Measurements from ENCODE around the gene MAGOHB.
"Not testable (repeated sequence)": the region's sequence is repeated elsewhere in the genome, so short reads cannot be mapped to it uniquely, and the experiment has no call there.

The MAGOHB gene

DNA sequence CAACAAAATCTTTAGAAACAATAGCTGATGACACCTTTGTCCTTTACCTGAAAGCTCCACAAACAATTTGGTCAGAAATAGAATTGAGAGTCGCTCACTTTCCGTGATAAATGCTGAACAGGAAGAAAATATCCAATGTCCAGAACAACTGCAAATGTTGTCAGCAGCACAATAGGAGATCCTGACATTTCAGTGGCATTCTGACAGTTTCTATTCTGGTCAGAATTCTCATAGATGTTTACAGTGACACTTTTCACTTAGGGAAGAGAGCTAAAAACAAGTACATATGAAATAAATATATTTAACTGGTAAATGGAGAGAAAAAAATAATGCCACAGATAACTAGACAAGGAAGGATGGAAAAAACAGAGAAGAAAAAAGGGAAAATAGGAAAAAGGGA is 39.1 kb downstream of the MAGOHB start:
- no peak for DNase-seq (ENCODE audit: low read depth)
- no peak overlapping the region for H3K4me3 ChIP-seq (ENCODE audit: control insufficient read depth, low read depth, low read length)
- TF ChIP-seq, protein P1, sequence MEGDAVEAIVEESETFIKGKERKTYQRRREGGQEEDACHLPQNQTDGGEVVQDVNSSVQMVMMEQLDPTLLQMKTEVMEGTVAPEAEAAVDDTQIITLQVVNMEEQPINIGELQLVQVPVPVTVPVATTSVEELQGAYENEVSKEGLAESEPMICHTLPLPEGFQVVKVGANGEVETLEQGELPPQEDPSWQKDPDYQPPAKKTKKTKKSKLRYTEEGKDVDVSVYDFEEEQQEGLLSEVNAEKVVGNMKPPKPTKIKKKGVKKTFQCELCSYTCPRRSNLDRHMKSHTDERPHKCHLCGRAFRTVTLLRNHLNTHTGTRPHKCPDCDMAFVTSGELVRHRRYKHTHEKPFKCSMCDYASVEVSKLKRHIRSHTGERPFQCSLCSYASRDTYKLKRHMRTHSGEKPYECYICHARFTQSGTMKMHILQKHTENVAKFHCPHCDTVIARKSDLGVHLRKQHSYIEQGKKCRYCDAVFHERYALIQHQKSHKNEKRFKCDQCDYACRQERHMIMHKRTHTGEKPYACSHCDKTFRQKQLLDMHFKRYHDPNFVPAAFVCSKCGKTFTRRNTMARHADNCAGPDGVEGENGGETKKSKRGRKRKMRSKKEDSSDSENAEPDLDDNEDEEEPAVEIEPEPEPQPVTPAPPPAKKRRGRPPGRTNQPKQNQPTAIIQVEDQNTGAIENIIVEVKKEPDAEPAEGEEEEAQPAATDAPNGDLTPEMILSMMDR (IDR thresholded peaks at IDR 0.05; ENCODE audit: control insufficient read depth, insufficient read depth, low read depth, low read length, missing control alignments) = no peak

GRCh38 chr12:10572021-10572490 is 41.4 kb downstream of the MAGOHB start:
- peak; percentile 73 for DNase-seq (ENCODE audit: low read depth)
- not testable (repeated sequence) for H3K4me3 ChIP-seq (ENCODE audit: control insufficient read depth, low read depth, low read length)

GRCh38 chr12:10571141-10571540 is 42.3 kb downstream of the MAGOHB start:
- H3K4me3 ChIP-seq (ENCODE audit: control insufficient read depth, low read depth, low read length) = no peak overlapping the region
- TF ChIP-seq, protein P1 (IDR thresholded peaks at IDR 0.05; ENCODE audit: control insufficient read depth, insufficient read depth, low read depth, low read length, missing control alignments) = no peak
- DNase-seq (ENCODE audit: low read depth) = no peak

GRCh38 chr12:10567813-10568212 is 45.6 kb downstream of the MAGOHB start:
- no peak for DNase-seq (ENCODE audit: low read depth)
- TF ChIP-seq, protein P1 (IDR thresholded peaks at IDR 0.05; ENCODE audit: control insufficient read depth, insufficient read depth, low read depth, low read length, missing control alignments) = no peak
- no peak overlapping the region for H3K4me3 ChIP-seq (ENCODE audit: control insufficient read depth, low read depth, low read length)

GRCh38 chr12:10563966-10564365 is 49.4 kb downstream of the MAGOHB start:
- H3K4me3 ChIP-seq (ENCODE audit: control insufficient read depth, low read depth, low read length) = no peak overlapping the region
- no peak for DNase-seq (ENCODE audit: low read depth)
- TF ChIP-seq, protein P1 (IDR thresholded peaks at IDR 0.05; ENCODE audit: control insufficient read depth, insufficient read depth, low read depth, low read length, missing control alignments) = no peak

DNA sequence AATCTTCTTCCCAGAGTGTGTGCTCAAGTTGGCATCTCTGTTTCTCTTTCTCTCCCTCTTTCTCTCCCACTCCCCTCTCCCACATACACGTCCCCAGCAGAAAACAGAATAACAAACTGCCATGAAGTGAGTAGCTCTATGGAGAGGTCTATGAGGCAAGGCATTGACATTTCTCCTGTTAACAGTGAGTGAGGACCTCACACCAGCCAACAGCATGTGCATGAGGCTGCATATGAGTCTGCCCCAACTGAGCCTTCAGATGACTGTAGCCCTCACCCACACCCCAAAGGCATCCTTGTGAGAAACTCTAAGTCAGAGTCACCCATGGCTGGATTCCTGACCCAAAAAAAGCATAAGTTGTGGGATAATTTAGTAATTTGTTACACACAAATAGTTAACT is 50.4 kb downstream of the MAGOHB start:
- DNase-seq (ENCODE audit: low read depth) = no peak
- no peak overlapping the region for H3K4me3 ChIP-seq (ENCODE audit: control insufficient read depth, low read depth, low read length)
- TF ChIP-seq, protein P1 (IDR thresholded peaks at IDR 0.05; ENCODE audit: control insufficient read depth, insufficient read depth, low read depth, low read length, missing control alignments) = no peak

- TF ChIP-seq, protein P1 (IDR thresholded peaks at IDR 0.05; ENCODE audit: control insufficient read depth, insufficient read depth, low read depth, low read length, missing control alignments) = peak; percentile 57
- DNase-seq (ENCODE audit: low read depth) = peak; percentile 23
- H3K4me3 ChIP-seq (ENCODE audit: control insufficient read depth, low read depth, low read length) = no peak overlapping the region
These were observed 51.0 kb downstream of the MAGOHB start for GRCh38 chr12:10562306-10562933.

All from AG09309 (cell line).